DMS 273 (cell line): Measurements from ENCODE around the gene SMO.
"Not testable (repeated sequence)": the region's sequence is repeated elsewhere in the genome, so short reads cannot be mapped to it uniquely, and the experiment has no call there.

Experiments used
- DNase-seq: peaks from one replicate; lab custom pipeline; 2025; ENCODE audit not compliant: unreplicated experiment; lab: John Stamatoyannopoulos, UW

SMO gene

DNA sequence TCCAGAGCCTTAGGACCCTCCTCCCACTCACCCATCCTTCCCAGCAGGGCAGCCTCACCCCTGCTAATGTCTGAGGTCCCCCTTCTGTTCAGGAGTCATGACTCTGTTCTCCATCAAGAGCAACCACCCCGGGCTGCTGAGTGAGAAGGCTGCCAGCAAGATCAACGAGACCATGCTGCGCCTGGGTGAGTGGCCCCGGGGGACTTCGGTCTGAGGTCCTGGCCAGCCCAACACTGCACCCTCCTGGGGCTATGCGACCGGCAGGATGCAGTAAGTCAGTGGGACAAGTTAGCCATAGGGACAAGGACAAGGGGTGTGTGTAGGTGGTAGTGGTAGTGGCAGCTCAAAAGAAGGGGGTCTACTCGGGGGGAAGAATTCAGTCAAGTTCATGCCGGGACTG, 20.2 kb downstream of the SMO start:
- DNase-seq = no peak

DNA sequence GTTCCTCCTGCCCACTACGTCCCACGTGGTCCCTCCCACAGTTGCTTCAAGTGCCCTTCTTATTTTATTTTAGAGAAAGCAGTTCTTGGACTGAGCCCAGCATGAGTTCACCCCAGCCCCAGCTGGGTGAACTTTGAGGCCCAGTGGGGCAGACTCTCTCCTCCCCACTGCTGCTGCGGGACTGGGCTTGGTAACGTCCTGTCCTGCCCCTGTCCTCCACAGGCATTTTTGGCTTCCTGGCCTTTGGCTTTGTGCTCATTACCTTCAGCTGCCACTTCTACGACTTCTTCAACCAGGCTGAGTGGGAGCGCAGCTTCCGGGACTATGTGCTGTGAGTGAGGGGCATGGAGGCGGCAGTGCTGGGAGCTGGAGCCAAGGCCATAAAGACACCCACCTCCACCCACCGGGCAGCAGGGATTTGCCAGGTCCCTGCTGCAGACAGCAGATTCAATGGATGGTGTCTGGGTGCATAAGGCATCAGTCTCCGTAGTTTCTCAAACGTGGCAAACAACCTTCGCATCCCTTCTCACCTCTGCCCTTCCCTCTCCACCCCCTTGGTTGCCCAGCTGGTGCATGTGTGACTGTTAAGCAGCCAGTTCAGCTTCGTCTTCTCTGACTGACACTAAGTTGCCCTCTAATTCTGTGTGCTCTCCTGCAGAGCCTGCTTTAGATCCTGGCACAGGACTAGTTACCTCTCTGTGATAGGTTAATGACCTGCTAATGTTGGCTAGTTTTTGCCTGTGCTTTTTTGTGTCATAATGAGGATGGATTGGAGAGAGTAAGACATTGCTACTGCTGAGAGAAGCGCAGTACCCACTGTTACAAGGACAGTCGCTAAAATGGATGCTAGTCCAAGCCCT, 20.9 kb downstream of the SMO start:
- DNase-seq = no peak

DNA sequence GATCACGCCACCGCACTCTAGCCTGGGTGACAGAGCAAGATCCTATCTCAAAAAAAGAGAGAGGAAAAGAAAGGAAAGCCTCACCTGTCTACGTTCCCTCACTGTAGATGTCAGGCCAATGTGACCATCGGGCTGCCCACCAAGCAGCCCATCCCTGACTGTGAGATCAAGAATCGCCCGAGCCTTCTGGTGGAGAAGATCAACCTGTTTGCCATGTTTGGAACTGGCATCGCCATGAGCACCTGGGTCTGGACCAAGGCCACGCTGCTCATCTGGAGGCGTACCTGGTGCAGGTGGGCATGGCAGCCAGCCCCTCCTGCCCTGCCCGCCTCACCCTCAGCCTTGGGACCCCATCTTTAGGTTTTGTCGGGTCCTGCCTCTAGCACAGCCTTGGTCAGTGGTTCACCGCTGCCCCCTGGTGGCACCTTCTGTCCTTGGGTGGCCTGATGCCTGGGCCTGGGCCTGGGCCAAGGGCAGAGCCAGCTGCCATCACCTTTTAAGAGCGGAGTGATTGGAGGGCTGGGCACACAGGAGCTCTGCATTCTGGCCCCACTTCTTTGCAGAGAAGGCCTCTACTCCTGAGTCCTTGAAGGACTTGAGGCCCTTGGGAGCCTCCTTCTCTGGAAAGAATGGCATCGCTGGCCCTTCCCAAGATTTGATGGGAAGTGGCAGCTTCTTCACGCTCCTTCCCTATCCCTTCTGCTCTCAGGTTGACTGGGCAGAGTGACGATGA, 22.0 kb downstream of the SMO start:
- peak; percentile 94 for DNase-seq

DNA sequence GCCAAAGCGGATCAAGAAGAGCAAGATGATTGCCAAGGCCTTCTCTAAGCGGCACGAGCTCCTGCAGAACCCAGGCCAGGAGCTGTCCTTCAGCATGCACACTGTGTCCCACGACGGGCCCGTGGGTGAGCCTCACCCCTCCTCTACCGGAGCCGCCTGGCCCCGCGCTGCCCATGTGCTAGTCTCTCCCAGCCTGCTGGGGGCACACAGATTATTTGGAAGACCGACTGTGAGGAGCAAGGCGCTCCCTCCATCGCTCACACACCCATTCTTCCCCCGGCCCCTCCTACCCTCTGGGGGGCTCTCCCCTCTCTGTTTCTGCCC, 22.5 kb downstream of the SMO start:
- DNase-seq = no peak

DNA sequence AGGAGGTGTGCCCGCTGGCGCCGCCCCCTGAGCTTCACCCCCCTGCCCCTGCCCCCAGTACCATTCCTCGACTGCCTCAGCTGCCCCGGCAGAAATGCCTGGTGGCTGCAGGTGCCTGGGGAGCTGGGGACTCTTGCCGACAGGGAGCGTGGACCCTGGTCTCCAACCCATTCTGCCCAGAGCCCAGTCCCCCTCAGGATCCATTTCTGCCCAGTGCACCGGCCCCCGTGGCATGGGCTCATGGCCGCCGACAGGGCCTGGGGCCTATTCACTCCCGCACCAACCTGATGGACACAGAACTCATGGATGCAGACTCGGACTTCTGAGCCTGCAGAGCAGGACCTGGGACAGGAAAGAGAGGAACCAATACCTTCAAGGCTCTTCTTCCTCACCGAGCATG, 23.7 kb downstream of the SMO start:
- DNase-seq = no peak

DNA sequence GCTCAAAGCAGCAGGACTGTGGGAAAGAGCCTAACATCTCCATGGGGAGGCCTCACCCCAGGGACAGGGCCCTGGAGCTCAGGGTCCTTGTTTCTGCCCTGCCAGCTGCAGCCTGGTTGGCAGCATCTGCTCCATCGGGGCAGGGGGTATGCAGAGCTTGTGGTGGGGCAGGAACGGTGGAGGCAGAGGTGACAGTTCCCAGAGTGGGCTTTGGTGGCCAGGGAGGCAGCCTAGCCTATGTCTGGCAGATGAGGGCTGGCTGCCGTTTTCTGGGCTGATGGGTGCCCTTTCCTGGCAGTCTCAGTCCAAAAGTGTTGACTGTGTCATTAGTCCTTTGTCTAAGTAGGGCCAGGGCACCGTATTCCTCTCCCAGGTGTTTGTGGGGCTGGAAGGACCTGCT, 24.2 kb downstream of the SMO start:
- DNase-seq = no peak

DNA sequence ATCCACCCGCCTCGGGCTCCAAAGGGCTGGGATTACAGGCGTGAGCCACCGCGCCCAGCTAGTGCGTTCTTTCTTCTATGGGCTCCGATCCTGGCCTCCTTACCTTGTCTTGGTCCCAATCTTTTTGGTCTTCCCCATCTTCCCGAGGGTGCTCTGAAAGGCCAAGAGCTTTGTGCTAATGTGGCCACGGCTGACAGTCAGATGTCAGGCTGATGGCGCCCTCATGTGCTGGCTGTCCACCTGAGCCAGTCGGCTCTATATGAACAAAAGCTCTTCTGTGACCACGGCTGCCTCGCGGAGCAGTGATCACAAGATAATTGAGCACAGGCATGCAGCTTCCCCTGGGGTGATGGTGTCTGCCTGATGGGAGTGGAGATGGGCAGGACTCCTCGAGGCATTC, 25.4 kb downstream of the SMO start:
- DNase-seq = peak; percentile 62

DNA sequence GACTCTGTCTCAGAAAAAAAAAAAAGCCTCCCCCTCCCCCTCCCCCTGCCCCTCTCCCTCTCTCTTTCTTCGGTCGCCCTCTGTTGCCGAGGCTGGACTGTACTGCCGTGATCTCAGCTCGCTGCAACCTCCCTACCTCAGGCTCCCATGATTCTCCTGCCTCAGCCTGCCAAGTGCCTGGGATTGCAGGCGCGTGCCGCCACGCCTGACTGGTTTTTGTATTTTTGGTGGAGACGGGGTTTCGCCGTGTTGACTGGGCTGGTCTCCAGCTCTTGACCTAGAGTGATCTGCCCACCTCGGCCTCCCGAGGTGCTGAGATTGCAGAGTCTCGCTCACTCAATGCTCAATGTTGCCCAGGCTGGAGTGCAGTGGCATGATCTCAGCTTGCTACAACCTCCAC, 27.3 kb downstream of the SMO start:
- not testable (repeated sequence) for DNase-seq

DNA sequence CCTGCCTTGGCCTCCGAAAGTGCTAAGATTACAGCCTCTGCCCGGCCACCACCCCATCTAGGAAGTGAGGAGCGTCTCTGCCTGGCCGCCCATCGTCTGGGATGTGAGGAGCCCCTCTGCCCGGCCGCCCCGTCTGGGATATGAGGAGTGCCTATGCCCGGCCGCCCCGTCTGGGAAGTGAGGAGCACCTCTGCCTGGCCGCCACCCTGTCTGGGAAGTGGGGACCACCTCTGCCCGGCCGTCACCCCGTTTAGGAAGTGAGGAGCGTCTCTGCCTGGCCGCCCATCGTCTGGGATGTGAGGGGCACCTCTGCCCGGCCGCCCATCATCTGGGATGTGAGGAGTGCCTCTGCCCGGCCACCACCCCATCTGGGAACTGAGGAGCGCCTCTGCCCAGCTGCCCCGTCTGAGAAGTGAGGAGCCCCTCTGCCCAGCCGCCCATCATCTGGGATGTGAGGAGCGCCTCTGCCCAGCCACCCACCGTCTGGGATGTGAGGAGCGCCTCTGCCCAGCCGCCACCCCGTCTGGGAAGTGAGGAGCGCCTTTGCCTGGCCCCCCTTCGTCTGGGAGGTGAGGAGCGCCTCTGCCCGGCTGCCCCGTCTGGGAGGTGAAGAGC, 27.8 kb downstream of the SMO start:
- not testable (repeated sequence) for DNase-seq

DNA sequence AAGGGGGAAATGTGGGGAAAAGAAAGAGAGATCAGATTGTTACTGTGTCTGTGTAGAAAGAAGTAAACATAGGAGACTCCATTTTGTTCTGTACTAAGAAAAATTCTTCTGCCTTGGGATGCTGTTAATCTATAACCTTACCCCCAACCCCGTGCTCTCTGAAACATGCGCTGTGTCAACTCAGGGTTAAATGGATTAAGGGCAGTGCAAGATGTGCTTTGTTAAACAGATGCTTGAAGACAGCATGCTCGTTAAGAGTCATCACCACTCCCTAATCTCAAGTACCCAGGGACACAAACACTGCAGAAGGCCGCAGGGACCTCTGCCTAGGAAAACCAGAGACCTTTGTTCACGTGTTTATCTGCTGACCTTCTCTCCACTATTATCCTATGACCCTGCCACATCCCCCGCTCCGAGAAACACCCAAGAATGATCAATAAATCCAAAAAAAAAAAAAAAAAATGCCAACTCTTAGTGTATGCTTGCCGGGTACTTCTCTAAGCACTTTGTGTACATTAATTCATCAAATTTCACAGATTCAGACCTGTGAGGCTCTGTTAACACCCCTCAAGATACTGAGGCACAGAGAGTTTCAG, 28.5 kb downstream of the SMO start:
- DNase-seq = not testable (repeated sequence)

DNA sequence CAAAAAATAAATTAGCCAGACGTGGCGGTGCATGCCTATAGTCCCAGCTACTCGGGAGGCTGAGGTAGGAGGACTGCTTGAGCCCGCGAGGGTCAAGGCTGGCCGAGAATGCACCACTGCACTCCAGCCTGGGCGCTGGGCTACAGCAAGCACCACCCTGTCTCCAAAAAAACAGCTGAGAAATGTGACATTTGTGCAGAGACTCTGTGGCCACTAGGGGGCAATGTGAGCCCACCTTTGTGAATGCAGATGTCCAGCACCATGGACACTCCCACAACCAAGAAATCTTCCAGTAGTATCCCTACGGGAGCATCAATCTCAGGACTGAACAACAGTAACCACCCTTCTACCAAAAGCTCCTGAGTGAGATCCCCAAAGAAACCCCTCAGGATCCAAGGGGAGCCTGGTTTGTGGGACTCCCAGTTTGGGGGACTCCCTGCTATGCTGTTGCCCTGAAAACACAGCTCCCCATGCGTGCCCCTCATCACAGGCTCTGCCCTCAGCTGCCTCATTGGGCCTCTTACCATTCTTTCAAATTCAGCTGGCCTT, 30.2 kb downstream of the SMO start:
- peak; percentile 95 for DNase-seq

DNA sequence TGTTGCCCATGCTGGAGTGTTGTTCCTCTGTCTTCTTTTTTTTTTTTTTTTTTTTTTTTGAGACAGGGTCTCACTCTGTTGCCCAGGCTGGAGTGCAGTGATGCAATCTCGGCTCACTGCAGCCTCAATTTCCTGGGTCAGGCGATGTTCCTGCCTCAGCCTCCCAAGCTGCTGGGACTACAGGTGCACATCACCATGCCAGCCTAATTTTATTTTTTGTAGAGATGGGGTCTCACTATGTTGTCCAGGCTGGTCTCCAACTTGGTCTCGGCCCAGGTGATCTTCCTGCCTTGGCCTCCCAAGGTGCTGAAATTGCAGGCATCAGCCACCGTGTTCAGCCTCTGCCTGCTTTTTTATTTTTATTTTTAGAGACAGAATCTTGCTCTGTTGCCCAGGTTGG, 30.7 kb downstream of the SMO start:
- not testable (repeated sequence) for DNase-seq

DNA sequence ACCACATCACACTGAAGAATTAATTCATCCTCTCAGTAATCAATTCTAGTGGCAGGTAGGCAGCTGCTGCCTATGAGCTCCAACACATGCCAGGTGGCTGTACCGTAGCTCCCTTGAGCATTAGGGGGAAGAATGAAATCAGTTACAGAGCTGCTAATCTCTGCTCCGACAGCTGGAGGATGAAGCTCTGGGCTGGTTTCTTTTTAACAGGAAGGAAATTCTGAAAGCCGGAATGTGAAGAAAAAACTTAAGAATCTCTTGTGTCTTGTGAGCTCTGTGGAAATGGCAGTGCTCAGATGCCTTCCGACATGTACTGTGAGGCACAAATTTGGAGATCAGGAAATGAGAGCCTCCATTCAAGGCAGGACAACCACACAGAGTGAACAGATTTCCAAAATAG, 33.6 kb downstream of the SMO start:
- peak; percentile 83 for DNase-seq

DNA sequence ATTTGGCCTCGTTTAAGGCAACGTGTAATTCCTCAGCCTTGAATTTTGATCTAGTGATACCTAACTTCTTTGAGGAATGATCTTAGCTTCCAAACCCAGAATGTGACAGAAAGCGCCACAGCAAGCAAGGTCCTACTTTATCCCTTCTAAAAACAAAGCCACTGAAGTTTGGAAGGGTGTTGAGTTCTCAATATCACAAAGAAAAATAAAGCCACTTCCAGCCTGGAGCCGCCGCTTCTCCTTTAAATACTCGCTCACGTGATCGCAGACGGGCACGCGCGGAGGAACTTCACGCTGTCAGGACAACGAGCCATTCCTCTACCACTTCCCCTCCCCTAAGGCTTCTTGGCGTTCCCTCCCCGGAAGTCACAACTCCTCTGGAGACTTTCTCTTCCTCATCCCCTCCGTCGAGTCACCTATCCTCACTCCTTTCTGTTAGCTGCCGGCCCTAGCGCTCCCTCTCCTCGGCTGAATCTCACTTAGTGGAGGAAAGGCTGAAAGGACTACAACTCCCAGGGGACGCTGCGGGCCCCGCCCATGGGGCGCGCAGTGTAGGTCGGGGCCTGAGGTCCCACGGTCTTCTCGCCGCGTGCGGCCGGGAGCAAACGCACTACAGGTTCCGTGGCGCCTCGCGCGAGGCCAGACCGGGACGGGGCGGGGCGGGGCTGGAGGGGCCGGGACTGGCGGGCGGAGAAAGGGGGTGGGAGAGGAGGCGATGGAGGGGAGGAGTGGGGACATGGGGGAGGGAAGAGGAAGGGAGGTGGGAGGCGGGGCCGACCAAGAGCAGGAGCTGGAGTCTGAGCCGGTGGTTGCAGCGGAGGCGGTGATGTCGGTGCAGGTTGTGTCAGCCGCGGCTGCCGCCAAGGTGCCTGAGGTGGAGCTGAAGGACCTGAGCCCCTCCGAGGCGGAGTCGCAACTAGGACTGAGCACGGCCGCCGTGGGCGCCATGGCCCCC, 36.1 kb downstream of the SMO start, which contains the start of gene AHCYL2:
TSS of gene AHCYL2 (plus strand) at position 780 of the 955 bp plus-strand sequence.
- peak; percentile 99 for DNase-seq

DNA sequence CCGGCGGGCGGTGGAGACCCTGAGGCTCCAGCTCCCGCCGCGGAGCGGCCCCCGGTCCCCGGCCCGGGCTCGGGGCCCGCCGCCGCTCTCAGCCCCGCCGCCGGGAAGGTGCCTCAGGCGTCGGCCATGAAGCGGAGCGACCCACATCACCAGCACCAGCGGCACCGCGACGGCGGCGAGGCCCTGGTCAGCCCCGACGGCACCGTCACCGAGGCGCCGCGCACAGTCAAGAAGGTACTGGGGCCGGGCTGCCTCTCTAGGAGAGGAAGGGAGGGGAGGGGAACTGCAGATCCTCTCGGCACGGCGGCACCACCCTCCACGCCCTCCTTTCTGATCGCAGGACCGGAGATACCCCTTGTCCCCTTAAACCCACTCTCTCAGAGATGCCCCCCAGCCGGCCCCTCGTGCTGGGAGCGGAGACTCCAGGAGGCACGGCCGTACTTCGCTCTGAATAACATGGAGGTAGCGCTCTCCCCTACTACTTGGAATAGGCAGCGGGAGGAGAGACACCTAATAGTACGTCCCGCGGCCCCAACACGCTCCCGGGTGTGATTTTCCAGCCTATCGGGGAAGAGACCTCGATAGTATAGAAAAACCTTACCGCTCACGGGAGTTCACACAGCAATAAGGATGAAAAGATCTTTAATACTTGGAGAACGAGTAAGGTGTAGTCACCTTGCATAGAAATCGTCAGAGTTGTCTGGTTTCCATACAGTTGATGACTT, 36.9 kb downstream of the SMO start:
- peak; percentile 83 for DNase-seq

DNA sequence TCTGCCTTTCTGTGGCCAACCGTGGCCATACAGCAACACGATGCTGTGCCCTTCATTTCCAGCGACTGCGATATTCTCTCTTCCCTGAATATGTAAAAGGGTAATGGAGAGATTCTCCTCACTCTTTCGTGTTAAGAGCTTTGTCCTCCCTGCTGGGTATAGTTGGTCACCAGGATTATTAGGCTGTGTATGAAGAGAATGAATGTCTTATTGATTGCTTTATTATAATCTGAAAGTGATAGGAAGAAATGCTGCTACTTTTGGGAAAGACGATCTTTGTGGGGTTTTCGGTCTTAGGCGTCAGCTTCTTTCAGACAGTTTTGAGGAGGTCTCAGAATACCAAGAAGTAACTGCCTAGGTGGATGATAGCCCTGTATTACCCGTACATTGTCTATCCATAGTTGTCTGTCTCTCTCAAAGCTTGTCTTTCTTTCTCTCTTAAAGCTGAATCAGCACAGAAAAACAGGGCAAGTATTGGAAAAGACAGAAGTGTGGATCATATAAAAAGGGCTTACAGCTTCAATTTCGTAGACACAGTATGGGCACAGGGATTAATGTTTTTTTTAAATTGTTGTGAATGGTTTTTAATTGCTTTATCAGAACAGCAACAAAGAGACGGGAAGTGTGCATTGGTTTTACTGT, 37.6 kb downstream of the SMO start:
- no peak for DNase-seq

DNA sequence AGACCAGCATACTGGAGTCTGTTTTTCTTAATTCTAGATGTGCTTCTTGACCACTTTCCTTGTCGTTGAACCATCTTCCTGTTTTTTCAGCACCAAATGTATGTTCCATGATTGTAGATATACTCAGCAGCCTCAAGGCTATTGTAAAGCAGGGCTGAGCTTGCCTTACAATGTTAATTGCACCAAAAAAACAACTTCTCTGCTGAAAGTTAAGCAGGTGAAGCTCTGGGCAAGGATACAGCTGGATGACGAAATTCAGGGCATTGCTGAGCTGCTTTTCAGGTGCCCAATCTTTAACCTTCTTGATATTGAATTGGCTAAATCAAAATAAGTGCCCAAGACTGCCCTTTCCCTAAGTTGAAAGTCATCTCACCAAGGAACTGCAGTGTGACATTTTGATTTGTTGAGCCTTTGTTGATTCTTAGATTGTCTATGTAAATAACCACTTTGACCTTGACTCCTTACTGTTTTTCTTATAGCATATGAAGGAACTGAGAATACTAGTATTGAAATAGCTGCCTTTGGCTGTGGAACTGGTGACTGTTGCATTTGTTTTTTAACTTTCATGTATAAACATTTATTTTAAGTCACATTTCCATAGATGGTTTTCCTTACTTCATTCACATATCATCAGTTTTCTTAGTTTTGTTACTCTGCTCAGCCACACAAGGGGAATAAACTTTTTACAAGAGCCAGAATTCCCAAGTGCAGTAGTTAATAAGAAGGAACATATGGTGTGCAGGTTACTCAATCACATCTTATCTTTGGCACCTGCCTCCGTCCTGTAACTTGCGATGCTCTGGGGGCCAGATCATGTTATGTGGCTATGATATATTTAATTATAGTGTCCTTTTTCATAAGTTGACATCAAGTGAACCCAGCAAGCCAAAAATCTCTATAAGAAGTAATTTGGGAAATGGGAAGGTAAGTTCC, 39.5 kb downstream of the SMO start:
- peak; percentile 79 for DNase-seq

DNA sequence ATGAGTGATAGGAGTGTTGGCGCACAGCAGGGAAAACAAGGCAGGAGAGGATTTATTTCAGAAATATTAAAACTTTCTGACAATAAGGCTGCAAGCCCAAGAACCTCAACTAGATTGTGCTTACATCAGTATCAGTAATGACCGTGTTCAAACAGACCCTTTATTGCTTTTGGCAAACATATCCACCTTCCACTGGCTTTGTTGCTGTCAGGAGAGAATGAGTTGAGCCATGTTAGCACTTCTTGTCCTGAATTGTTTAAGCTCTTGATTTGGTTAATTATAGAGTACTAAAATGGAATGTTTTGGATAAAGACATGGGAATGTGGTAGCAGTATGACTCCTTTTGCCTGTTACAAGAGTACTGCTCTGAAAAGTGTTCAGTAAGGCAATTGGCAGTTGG, 40.2 kb downstream of the SMO start:
- peak; percentile 54 for DNase-seq
